ENCODE data around the gene HMX1. TPM values are rescaled to one million over a fixed set of nuclear protein-coding genes. Genes with fewer than 3 reads are reported as not detected.
A peak's percentile ranks its signal among the peaks of the same experiment; 100 is the strongest.

The HMX1 gene
- total and polyA plus RNA-seq, 12 donors = 2.7 TPM; not detected in 11

- TF ChIP-seq POLR2A (IDR thresholded peaks at IDR 0.05) = no peak
- no peak for TF ChIP-seq CTCF (IDR thresholded peaks at IDR 0.05)
- DNase-seq = peak in 2 of 7 donors; percentile 2 to 3
- H3K36me3 ChIP-seq (replicated peaks in 1 of 2) = no peaks in the 10 kb centered on the region
- H3K27ac ChIP-seq = no peak overlapping the region
- H3K9me3 ChIP-seq (replicated peaks in 1 of 3) = no peaks in the 10 kb centered on the region
- H3K4me3 ChIP-seq = no peak overlapping the region
- 67 to 83% (median 71%) methylated on average over 1 to 5 of the region's 5 CpGs for WGBS, 4 donors
- H3K4me1 ChIP-seq (replicated peaks in 1 of 2) = no peaks in the 10 kb centered on the region
- no peaks in the 10 kb centered on the region for H3K27me3 ChIP-seq
- intact Hi-C loops (cut with DNase I) = loop anchor here (10.0 kb wide), 1 partner anchor 307 kb away; no protein-coding TSS in a partner anchor
Measured at GRCh38 chr4:8912089-8912455, 40.4 kb upstream of the HMX1 start.

- peak in 3 of 7 donors; percentile 7 to 34 (median 14) for DNase-seq
- H3K36me3 ChIP-seq (replicated peaks in 1 of 2) = no peaks in the 10 kb centered on the region
- intact Hi-C loops (cut with DNase I) = loop anchor here (10.0 kb wide), 1 partner anchor 307 kb away; no protein-coding TSS in a partner anchor
- H3K4me3 ChIP-seq = no peak overlapping the region
- 70 to 78% (median 74%) methylated on average over 15 to 31 of the region's 31 CpGs for WGBS, 4 donors
- no peaks in the 10 kb centered on the region for H3K27me3 ChIP-seq
- H3K4me1 ChIP-seq (replicated peaks in 1 of 2) = no peaks in the 10 kb centered on the region
- TF ChIP-seq CTCF (IDR thresholded peaks at IDR 0.05) (no peak), POLR2A (IDR thresholded peaks at IDR 0.05) (no peak)
- H3K9me3 ChIP-seq (replicated peaks in 1 of 3) = no peaks in the 10 kb centered on the region
- no peak overlapping the region for H3K27ac ChIP-seq
Measured at GRCh38 chr4:8911316-8912088, 39.9 kb upstream of the HMX1 start.

GRCh38 chr4:8910822-8911315 is 39.2 kb upstream of the HMX1 start:
- H3K9me3 ChIP-seq (replicated peaks in 1 of 3) = no peaks in the 10 kb centered on the region
- WGBS, 4 donors = 48 to 63% (median 56%) methylated on average over 12 to 15 of the region's 15 CpGs
- peak in 2 of 7 donors; percentile 4 to 6 for DNase-seq
- no peaks in the 10 kb centered on the region for H3K36me3 ChIP-seq (replicated peaks in 1 of 2)
- H3K4me3 ChIP-seq = no peak overlapping the region
- intact Hi-C loops (cut with DNase I) = loop anchor here (10.0 kb wide), 1 partner anchor 306 kb away; no protein-coding TSS in a partner anchor
- TF ChIP-seq CTCF (IDR thresholded peaks at IDR 0.05) = no peak
- TF ChIP-seq POLR2A (IDR thresholded peaks at IDR 0.05) = no peak
- H3K4me1 ChIP-seq (replicated peaks in 1 of 2) = no peaks in the 10 kb centered on the region
- no peak overlapping the region for H3K27ac ChIP-seq
- no peaks in the 10 kb centered on the region for H3K27me3 ChIP-seq

GRCh38 chr4:8910100-8910821 is 38.6 kb upstream of the HMX1 start:
- Histone ChIP-seq H3K27ac (no peak overlapping the region), H3K36me3 (replicated peaks in 1 of 2) (no peaks in the 10 kb centered on the region), H3K9me3 (replicated peaks in 1 of 3) (no peaks in the 10 kb centered on the region), H3K27me3 (no peaks in the 10 kb centered on the region), H3K4me1 (replicated peaks in 1 of 2) (no peaks in the 10 kb centered on the region), H3K4me3 (no peak overlapping the region)
- intact Hi-C loops (cut with DNase I) = loop anchor here (10.0 kb wide), 1 partner anchor 305 kb away; no protein-coding TSS in a partner anchor
- TF ChIP-seq POLR2A (IDR thresholded peaks at IDR 0.05) = no peak
- DNase-seq = peak in 3 of 7 donors; percentile 7 to 28 (median 9)
- 69 to 78% (median 73%) methylated on average over 16 to 30 of the region's 30 CpGs for WGBS, 4 donors
